ENCODE data around the gene FGFR4.
"Not testable (repeated sequence)": the region's sequence is repeated elsewhere in the genome, so short reads cannot be mapped to it uniquely, and the experiment has no call there.

Gene FGFR4

DNA sequence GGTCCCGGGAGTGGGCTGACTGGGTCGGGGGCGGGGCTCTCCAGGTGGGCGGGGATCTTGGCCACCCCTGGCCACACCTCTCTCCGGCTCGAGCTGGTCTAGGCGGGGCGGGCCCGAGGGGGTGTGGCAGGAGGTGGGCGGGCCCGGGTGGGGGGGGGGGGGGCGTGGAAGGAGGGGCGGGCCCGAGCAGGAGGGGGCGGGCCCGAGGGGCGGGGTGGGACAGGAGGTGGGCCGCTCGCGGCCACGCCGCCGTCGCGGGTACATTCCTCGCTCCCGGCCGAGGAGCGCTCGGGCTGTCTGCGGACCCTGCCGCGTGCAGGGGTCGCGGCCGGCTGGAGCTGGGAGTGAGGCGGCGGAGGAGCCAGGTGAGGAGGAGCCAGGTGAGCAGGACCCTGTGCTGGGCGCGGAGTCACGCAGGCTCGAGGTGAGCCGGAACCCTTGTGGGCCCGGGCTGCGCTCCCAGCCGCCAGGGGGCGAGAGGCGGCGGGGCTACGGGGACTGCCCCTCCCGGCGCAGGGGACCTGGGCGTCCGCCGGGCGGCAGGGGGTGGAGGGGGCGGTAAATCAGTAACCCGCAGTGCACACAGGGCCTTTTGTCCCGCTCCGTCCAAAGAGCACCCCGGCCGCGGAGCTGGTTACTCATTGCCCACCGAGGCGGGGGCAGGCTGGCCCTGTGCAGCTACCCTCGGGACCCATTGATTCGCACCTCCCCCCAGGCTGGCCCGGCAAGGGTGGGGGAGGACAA lies at the start of gene FGFR4:
FGFR4 (plus strand) TSS at position 262 of the 744 bp plus-strand sequence. CDS start 2,688 bp downstream, outside the sequence.
- DNase-seq (ENCODE audit: low read depth) = no peak

DNA sequence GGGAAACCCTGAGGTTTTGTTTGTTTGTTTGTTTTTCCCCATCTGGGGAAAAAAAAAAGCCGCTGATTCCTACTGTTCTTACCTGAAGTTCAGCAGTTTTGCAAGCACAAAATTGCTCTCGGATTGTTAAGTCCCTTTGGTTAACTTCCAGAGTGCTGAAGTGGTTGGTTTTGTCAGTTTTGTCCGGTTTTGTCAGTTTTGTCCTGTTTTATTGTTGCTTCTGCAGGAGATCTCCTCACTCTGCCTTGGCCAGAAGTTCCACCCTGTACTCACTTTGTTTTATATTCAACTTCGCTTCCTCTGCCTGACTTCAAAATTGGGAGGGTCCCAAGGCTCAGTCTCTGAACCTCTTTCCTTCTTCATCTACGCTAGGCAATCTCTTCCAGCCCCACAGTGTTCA lies 49.8 kb upstream of the FGFR4 start:
- no peak for DNase-seq (ENCODE audit: low read depth)

DNA sequence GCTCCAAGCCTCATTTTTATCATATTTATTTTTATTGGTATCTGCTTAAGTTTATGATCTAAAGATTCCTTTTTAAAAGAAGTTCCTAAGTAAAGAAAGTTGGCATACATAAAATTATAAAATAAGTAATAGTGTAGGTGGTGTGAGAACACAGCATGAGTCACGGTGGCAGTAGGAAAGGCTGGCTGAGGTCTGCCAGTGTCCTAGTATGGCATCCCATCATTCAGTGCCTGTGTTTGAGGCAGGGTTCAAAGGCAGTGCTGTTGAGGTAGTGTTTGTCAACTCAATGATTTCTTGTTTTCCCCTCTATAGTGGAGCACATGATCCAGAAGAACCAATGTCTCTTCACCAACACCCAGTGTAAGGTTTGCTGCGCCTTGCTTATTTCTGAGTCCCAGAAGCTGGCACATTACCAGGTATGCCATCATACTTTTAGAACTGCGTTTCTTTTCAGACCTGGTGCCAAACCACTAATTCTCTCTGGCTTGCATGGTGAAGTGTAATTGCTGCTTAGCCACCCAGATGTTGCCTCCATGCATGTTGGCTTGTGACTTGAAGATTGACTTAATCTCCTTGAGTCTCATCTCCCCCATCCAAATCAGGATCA lies 45.8 kb upstream of the FGFR4 start:
- DNase-seq (ENCODE audit: low read depth) = peak; percentile 70

DNA sequence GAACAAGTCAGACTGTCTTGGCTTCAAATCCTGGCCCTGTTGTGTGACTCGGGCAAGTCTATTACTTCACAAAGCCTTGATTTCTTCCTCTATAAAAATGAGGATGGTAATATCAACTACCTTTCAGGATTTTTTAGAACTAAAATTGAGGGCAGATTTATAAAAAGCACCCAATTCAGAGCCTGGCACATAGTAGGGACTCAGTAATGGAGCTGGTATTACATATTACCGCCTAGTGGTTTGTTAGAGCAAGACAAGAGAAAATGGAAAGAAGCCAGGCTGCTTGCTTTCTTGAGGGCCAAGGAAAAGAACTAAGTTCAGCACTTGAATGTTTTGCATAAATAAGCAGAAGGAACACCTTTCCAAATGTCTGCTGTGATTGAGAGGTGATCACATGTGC lies 44.8 kb upstream of the FGFR4 start:
- no peak for DNase-seq (ENCODE audit: low read depth)

DNA sequence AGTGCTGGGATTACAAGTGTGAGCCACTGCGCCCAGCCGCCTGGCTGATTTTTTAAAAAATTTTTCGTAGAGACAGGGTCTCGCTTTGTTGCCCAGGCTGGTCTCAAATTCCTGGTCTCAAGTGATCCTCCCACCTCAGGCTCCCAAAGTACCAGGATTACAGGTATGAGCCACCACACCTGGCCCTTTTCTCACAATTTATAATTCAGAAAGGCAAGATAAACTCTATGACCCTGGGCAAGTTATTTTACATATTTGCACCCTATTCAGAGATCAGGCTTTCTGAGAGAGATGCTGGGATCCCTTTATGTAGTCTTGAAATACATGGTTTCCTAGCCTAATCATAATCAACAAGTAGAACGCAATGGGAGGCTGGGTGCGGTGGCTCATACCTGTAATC lies 43.6 kb upstream of the FGFR4 start:
- DNase-seq (ENCODE audit: low read depth) = no peak

DNA sequence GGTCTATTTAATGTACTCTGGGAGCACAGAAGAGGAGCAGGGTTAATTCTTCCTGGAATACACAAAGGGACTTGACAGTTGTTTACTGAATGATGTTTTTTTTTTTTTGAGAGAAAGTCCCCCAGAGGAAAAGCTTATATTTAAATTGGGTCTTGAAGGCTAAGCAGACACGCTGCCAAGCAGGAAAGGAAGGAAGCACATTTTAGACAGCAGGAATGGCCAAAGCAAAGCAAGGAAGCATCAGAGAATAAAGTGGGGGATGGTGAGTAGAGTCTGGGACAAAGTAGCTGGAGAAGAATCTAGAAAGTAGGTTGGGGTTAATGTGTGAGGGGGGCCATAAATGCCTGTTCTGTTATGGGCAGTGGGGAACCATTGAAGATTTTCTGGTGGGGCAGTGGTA lies 42.8 kb upstream of the FGFR4 start:
- DNase-seq (ENCODE audit: low read depth) = no peak

DNA sequence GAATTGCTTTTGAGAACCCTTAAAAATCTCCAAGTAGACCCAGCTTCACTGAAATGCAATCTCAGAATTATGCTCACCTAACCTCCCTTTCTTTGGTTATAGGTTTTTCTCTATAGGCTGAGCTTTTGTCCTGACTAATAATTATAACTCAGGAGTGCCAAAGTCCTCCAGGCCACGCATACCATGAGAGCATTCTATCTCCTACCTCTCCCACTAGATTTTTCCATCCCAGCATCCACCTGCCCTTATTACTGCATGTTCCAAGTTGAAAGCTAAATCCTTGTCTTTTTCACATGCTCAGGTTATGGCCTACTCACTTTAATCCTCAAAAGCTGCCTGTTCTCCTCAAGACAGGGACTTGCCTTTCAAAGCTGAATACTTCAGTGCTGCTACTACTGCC lies 42.1 kb upstream of the FGFR4 start:
- DNase-seq (ENCODE audit: low read depth) = no peak

DNA sequence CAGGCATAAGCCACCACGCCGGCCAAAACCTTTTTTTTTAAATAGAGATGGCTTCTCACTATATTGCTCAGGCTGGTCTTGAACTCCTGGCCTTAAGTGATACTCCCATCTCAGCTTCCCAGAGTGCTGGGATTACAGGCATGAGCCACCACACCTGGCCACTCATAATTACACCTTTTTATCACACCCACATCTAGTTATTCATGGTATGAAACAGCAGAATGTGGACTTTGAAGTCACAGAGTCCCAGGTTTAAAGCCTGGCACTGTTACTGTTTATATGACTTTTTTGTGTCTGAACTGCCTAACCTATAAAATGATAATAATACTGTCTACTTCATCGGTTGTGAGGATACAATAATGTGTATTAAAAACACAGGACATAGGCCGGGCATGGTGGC lies 41.1 kb upstream of the FGFR4 start:
- no peak for DNase-seq (ENCODE audit: low read depth)

DNA sequence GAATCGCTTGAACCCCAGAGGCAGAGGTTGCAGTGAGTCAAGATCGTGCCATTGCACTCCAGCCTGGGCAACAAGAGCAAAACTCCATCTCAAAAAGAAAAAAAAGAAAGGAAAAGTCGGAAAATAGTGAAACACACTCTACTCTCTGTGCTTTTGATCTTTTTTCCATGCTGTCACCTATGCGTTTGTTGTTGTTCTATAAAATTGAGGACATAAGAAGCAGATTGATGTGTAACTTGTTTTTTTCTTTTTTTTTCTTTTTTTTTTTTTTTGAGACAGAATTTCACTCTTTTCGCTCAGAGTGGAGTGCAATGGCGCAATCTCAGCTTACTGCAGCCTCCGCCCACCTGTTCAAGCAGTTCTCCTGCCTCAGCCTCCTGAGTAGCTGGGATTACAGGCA lies 38.2 kb upstream of the FGFR4 start:
- not testable (repeated sequence) for DNase-seq (ENCODE audit: low read depth)

DNA sequence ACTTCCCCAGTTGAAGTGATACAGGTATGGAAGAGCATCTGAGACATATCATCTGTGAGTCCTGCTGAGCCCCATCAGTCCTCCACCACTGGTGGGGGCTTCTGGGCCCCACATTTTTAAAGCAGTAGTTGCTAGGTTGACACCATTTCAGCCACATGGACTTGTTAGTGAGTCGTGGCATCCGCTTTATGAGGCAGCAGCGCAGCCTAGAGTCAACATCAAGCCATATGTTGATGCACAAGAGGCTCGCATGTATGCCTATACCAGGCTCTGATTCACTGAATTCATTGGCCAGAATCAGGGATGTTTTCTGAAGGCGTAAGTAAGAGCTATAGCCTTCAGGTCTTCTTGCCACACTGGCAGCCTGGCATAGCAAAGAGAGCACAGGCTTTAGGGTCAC lies 37.4 kb upstream of the FGFR4 start:
- DNase-seq (ENCODE audit: low read depth) = no peak

DNA sequence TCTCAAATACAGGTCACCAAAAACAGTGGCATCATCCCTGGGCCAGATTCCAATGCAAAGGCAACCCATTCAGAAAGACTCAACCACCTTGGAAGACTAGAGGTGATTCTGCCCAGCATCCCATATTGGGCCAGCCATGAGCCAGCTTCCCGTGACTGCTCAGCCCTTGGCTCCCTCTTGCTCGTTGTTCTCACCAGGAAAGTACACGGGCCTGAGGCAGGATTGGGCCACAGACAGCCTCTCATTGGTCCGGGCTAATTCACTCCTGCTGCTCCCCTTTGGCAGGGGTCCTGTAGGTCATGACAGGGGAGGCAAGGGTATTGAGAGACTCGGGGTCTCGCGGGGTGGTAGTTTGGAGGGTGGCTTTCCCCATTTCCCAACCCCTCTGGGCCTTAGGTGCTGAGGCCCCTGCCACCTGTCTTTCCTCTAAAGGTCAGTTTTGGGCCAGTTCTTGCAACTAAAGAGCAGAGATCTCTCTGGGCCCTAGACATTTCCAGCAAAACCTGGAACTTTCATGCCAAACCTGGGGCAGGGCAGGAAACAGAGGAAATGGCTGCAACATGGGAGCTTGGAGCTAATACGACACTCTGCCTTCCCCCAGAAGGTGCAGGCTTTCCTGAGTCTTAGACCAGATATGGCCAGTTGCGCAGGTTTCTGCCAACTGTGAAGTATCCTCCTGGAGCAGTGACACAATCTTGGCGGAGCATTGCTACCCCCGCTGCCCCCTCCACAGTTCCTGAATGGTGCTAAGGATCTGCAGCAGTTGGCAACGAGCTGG lies 22.0 kb upstream of the FGFR4 start:
- no peak for DNase-seq (ENCODE audit: low read depth)

DNA sequence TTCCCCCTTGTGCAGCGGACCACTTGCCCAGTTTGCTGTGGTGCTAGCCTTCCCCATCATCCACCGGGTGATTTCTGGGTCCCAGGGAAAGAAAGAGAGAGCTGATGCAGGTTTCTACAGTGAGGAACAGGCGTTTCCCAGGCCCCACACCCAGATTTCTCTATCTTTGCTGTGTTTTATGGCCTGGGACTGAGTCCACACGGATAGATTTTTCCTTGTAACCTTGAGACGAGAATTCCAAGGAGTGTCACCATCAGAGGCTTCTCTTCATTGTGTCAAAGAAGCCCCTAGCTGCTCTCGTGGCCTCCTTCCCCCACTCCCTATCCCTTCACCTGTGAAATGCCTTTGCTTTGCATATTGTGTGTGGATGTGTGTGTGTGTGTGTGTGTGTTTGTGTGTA lies 21.2 kb upstream of the FGFR4 start:
- DNase-seq (ENCODE audit: low read depth) = no peak

DNA sequence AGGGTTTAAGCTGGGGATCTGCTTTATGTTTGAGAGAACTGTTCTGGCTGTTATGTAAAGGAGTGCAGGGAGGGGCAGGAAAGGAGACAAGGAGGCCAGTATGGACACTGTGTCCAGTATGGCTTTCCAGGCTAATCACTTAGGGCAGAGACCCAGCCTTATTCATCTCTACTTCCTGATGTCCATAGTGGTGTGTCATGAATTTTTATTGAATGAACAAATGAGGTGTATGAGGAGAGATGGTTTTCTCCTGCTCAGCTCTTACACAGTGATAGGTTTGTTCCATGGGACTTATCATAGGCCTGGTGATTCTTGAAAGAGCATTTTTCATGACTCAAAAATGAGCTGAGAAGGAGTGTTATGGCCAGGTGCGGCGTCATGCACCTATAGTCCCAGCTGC lies 20.5 kb upstream of the FGFR4 start:
- no peak for DNase-seq (ENCODE audit: low read depth)

DNA sequence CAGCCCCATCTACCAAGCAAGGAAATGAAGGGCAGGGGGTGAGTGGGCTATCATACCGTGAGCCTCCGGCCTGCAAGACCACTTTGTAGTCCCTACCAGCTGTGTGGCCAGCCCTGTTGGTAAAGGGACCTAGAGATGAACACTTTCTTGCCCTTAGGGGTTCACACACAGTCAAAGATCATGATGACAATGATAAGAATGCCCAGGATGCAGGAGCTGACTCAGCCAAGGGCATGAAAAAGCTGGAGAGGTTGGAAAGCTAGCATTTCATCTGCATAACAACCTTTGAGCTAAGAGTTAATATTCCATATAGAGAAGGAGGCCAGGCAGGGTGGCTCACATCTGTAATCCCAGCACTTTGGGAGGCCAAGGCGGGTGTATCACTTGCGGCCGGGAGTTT lies 19.2 kb upstream of the FGFR4 start:
- no peak for DNase-seq (ENCODE audit: low read depth)

DNA sequence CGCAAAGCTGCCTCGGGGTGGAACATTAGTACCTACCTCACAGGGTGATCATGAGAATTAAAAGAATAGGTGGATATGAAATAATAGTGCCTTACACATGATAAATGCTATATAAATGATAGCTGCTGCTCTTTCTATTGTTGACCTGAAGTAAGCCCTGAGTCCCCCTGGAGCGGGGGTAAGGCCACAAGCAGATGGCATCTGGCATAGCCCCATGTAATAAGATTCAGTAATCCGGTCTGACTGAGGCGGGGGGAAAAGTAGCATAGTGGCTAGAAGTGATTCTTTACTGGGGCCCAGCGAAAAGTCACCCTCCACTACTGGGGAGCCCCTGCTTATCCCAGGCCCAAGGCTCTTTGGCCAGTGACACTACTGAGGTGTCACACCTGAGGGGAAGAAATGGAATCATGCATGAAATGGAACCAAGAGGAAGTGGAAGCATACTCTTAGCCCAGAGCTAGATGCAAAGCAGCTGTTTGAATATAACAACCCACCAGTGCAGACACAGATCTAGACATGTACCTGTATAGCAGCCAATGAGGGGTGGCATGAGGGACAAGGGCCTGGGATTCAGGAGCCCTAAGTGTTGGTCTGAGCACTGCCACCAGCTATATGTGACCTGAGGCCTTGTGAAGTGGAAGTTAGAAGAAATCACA lies 16.1 kb upstream of the FGFR4 start:
- no peak for DNase-seq (ENCODE audit: low read depth)

DNA sequence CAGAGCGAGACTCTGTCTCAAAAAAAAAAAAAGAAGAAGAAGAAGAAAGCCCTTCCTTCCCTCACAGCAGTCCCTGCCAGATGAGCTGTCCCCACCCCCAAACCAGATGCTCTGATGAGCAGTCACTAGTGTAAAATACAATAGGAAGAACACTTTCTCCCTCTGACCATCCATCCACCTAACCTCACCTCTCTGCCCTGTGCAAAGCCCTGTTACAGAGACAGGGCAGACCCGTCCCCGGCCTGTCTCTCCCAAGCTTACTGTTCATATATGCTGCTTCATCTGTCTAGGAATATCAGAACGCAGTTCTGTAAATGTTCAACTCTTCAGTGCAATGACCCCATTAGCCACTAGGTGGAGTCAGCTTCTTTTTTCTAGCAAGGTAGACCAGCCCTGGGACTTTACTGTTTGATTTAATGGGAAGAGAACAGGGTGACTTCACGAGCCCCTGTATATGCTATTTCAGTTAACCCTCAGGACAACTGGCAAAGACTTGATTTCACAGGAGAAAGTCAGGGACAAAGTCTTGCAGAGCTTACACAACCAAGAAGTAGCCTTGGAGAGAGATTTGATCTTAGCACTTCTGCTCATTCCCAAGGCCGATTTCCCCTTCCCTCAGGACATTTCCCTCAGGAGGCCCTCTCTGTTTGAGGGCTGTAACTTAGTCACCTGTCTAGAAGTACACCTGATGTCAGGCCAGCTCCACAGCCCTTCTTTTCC lies 14.9 kb upstream of the FGFR4 start:
- peak; percentile 61 for DNase-seq (ENCODE audit: low read depth)

DNA sequence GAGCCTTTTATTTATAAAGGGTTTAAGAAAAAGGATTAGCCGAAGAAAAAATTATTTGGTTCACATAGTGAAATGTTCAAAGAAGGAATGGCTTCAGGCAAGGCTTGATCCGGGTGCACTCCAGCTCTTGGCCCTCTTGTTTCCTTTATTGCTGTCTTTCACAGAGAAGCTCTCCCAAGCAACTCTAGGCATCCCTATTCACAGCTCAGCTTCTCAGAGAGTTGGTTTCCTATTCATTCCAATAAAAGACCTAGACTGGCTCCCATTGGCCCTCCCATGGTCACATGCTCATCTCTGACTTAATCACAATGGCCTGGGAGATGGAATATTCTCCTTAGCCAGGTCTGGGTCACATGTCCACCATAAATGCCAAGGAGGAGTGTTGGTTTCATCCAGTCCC lies 9.4 kb upstream of the FGFR4 start:
- DNase-seq (ENCODE audit: low read depth) = no peak

DNA sequence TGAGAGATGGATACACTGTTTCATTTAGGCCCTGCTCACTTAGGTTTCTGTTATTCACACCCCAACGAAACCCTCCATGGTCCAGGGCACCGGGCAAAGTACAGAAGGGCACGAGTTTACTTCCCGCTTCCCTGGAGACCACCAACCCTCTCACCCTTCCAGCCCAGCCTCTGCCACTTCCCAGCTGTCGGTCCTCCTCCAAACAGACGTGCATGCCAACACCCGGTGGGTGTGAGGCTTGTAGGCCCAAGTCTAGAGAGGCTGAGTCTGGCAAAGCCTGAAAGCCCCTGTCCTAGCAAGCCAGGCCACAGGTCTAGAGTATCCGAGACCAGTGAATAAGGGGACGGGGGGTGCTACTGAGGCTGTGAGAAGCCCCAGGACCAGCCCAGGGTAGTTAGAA lies 7.1 kb upstream of the FGFR4 start:
- DNase-seq (ENCODE audit: low read depth) = no peak

DNA sequence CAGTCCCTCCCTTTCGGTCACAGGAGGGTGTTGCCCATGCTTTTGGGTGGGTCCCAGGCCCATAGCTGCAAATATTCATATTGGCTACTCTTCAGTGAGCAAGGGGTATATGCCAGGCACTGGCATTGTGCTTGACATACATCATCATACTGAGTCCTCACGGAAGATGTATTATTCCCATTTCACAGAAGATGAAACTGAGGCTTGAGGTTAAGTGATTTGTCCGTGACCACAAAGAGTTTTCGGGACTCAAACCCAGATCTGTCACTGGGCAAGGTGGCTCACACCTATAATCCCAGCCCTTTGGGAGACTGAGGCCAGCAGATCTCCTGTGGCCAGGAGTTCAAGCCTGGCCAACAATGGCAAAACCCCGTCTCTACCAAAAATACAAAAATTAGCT lies 6.5 kb upstream of the FGFR4 start:
- no peak for DNase-seq (ENCODE audit: low read depth)

DNA sequence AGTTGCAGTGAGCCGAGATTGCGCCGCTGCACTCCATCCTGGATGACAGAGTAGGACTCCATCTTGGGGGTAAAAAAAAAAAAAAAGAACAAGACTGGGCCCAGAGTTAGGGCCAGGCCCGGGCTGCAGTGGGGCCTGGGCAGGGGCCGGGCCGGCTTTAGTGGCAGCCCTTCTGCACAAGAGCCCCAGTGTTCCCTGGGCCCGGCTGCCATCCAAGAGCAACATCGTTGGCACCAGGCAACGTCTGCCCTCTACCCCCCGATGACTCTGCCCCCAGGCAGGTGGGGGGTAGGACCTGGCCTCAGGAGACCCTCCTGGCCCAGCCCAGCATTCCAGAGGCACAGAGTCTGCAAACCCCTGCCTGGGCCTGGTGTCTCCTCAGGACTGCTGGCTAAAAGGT lies 4.9 kb upstream of the FGFR4 start:
- no peak for DNase-seq (ENCODE audit: low read depth)

DNA sequence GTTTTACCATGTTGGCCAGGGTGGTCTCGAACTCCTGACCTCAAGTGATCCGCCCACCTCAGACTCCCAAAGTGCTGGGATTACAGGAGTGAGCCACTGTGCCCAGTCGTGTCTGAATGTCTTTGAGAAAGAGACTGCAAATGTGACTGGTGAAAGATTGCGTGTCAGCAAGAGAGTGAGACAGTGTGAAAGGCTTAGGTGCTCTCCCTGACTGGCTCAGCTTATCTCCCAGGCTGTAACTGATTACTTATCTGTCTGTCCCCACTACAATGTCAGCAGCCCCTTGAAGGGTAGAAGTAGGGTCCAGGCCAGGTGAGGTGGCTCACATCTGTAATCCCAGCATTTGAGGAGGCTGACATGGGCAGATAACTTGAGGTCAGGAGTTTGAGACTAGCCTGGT lies 3.4 kb upstream of the FGFR4 start:
- no peak for DNase-seq (ENCODE audit: low read depth)

DNA sequence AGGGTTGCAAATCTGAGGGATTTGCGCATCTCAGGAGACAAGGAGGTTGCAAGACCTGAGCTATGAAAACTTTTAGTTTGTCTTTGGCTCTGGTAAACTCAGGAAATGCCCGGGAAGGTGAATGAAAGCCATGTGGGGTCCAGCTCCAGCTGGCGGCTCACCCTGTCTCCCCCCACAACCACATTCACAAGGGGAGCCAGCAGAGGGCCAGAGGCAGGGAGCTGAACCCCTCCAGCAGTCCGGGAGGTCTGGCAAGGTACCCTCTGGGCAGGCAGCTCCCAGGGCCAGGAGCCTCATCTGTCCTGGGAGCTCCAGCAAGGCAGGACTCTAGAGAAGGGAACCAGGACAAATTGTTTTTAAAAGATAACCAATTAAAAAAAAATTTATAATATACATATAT lies 2.5 kb upstream of the FGFR4 start:
- DNase-seq (ENCODE audit: low read depth) = no peak

Data from stromal cell of bone marrow (primary cell).